ENCODE results near the gene SRPRA.

GRCh38 chr11:126229858-126230540 is 38.7 kb downstream of the SRPRA start:
- TF ChIP-seq EZH2 (IDR thresholded peaks at IDR 0.05) (no peak), FOXP2 (optimal IDR thresholded peaks at IDR 0.05; ENCODE audit: control extremely low read depth, extremely low read length, insufficient read depth) (no peak)

Measured in SK-N-MC (cell line).